Muscle layer of duodenum (tissue), 2 donors: ENCODE results near the gene STMN3.
"Not testable (repeated sequence)": the region's sequence is repeated elsewhere in the genome, so short reads cannot be mapped to it uniquely, and the experiment has no call there.

Source experiments
- H3K27ac ChIP-seq: one replicate; pipeline ENCODE4 v1.7.0; 2013; ENCODE audit warnings: mild to moderate bottlenecking, low read length
- H3K27me3 ChIP-seq: one replicate; pipeline ENCODE4 v1.7.0; 2013; ENCODE audit warnings: low read depth, mild to moderate bottlenecking, control low read depth, low read length
- H3K36me3 ChIP-seq, 2 donors: one replicate each; pipeline ENCODE4 v1.7.0; 2013; ENCODE audit warnings: low read length in 2 of 2, control low read depth in 1 of 2, mild to moderate bottlenecking in 1 of 2; ENCODE audit not compliant: insufficient read depth in 2 of 2, control insufficient read depth in 1 of 2
- H3K4me1 ChIP-seq, 2 donors: one replicate each; pipeline ENCODE4 v1.7.0; 2013; ENCODE audit warnings: low read length in 2 of 2, mild to moderate bottlenecking in 2 of 2, control low read depth in 1 of 2, moderate library complexity in 1 of 2; ENCODE audit not compliant: insufficient read depth in 2 of 2, control insufficient read depth in 1 of 2
- H3K4me3 ChIP-seq, 2 donors: one replicate each; pipeline ENCODE4 v1.7.0; 2013; ENCODE audit warnings: low read length in 2 of 2, low read depth in 1 of 2, mild to moderate bottlenecking in 1 of 2
- H3K9me3 ChIP-seq, 2 donors: one replicate each; pipeline ENCODE4 v1.7.0; 2013; ENCODE audit warnings: low read length in 2 of 2, control low read depth in 1 of 2, mild to moderate bottlenecking in 1 of 2; ENCODE audit not compliant: control insufficient read depth in 1 of 2
- donor health status: healthy.

Gene STMN3

GRCh38 chr20:63624486-63624885, 28.7 kb downstream of the STMN3 start:
- no peaks in the 10 kb centered on the region for H3K36me3 ChIP-seq
- no peaks in the 10 kb centered on the region for H3K9me3 ChIP-seq
- H3K27ac ChIP-seq: no peak overlapping the region
- peaks cover 5 to 20% of the 10 kb centered on the region in 2 donors for H3K4me1 ChIP-seq
- no peaks in the 10 kb centered on the region for H3K27me3 ChIP-seq
- no peak overlapping the region for H3K4me3 ChIP-seq

- Histone ChIP-seq H3K36me3 (peaks cover 10 to 11% of the 10 kb centered on the region in 2 donors), H3K4me1 (peaks cover 0 to 8% of the 10 kb centered on the region in 2 donors), H3K27ac (no peak overlapping the region), H3K9me3 (no peaks in the 10 kb centered on the region), H3K4me3 (no peak overlapping the region), H3K27me3 (no peaks in the 10 kb centered on the region)
Observed at GRCh38 chr20:63622732-63623131, 30.5 kb downstream of the STMN3 start.

- peaks cover 0 to 8% of the 10 kb centered on the region in 2 donors for H3K4me1 ChIP-seq
- H3K27me3 ChIP-seq: no peaks in the 10 kb centered on the region
- peaks cover 11 to 15% of the 10 kb centered on the region in 2 donors for H3K36me3 ChIP-seq
- H3K27ac ChIP-seq: no peak overlapping the region
- H3K4me3 ChIP-seq: no peak overlapping the region
- H3K9me3 ChIP-seq: no peaks in the 10 kb centered on the region
Observed at GRCh38 chr20:63622096-63622495, 31.1 kb downstream of the STMN3 start.

GRCh38 chr20:63620991-63621390, 32.2 kb downstream of the STMN3 start:
- no peak overlapping the region for H3K4me3 ChIP-seq
- H3K4me1 ChIP-seq: peaks cover 0 to 7% of the 10 kb centered on the region in 2 donors
- H3K27me3 ChIP-seq: no peaks in the 10 kb centered on the region
- H3K27ac ChIP-seq: no peak overlapping the region
- no peaks in the 10 kb centered on the region for H3K9me3 ChIP-seq
- peaks cover 11 to 25% of the 10 kb centered on the region in 2 donors for H3K36me3 ChIP-seq

GRCh38 chr20:63619505-63619904, 33.7 kb downstream of the STMN3 start:
- Histone ChIP-seq H3K9me3 (no peaks in the 10 kb centered on the region), H3K27ac (no peak overlapping the region), H3K4me3 (no peak overlapping the region), H3K27me3 (no peaks in the 10 kb centered on the region), H3K4me1 (no peaks in the 10 kb centered on the region), H3K36me3 (peaks cover 14 to 25% of the 10 kb centered on the region in 2 donors)

- no peak overlapping the region for H3K4me3 ChIP-seq
- no peak overlapping the region for H3K27ac ChIP-seq
- H3K27me3 ChIP-seq: no peaks in the 10 kb centered on the region
- H3K36me3 ChIP-seq: peaks cover 14 to 25% of the 10 kb centered on the region in 2 donors
- no peaks in the 10 kb centered on the region for H3K9me3 ChIP-seq
- no peaks in the 10 kb centered on the region for H3K4me1 ChIP-seq
Observed at GRCh38 chr20:63619086-63619485, 34.1 kb downstream of the STMN3 start.

GRCh38 chr20:63618291-63618980, 34.8 kb downstream of the STMN3 start:
- H3K9me3 ChIP-seq: no peaks in the 10 kb centered on the region
- peaks cover 14 to 28% of the 10 kb centered on the region in 2 donors for H3K36me3 ChIP-seq
- H3K27me3 ChIP-seq: no peaks in the 10 kb centered on the region
- H3K27ac ChIP-seq: no peak overlapping the region
- H3K4me3 ChIP-seq: no peak overlapping the region
- H3K4me1 ChIP-seq: no peaks in the 10 kb centered on the region

- Histone ChIP-seq H3K27ac (no peak overlapping the region), H3K36me3 (peaks cover 14 to 28% of the 10 kb centered on the region in 2 donors), H3K27me3 (no peaks in the 10 kb centered on the region), H3K4me3 (no peak overlapping the region), H3K4me1 (no peaks in the 10 kb centered on the region), H3K9me3 (no peaks in the 10 kb centered on the region)
Observed at GRCh38 chr20:63617876-63618265, 35.4 kb downstream of the STMN3 start.

GRCh38 chr20:63617092-63617875, 35.9 kb downstream of the STMN3 start:
- no peak overlapping the region for H3K27ac ChIP-seq
- H3K36me3 ChIP-seq: peaks cover 14 to 28% of the 10 kb centered on the region in 2 donors
- H3K9me3 ChIP-seq: no peaks in the 10 kb centered on the region
- H3K4me1 ChIP-seq: no peaks in the 10 kb centered on the region
- no peaks in the 10 kb centered on the region for H3K27me3 ChIP-seq
- no peak overlapping the region for H3K4me3 ChIP-seq

- not testable (repeated sequence) for H3K4me1 ChIP-seq, H3K4me3 ChIP-seq, H3K9me3 ChIP-seq, H3K27me3 ChIP-seq, H3K27ac ChIP-seq
- peaks cover 14 to 28% of the 10 kb centered on the region in 2 donors for H3K36me3 ChIP-seq
Observed at GRCh38 chr20:63613863-63614594, 39.2 kb downstream of the STMN3 start.

- Histone ChIP-seq H3K27ac (no peak overlapping the region), H3K27me3 (no peaks in the 10 kb centered on the region)
Observed at GRCh38 chr20:63612276-63612931, 40.8 kb downstream of the STMN3 start.

More at GRCh38 chr20:63612276-63612931, 40.8 kb downstream of the STMN3 start:
- Histone ChIP-seq H3K36me3 (peaks cover 3 to 14% of the 10 kb centered on the region in 2 donors), H3K4me1 (no peaks in the 10 kb centered on the region), H3K4me3 (no peak overlapping the region), H3K9me3 (no peaks in the 10 kb centered on the region)
